Kasumi-1 (cell line): ENCODE data around the gene ACTG1.

Experiments used
- DNase-seq, 2 experiments: peaks; one replicate each; lab custom pipeline; 2025; lab: John Stamatoyannopoulos, UW

Gene ACTG1

GRCh38 chr17:81481073-81481799 is 31.4 kb downstream of the ACTG1 start:
- peak; percentile 92 for DNase-seq

GRCh38 chr17:81480140-81481072 is 32.2 kb downstream of the ACTG1 start:
- no peak for DNase-seq

GRCh38 chr17:81479175-81480071 is 33.2 kb downstream of the ACTG1 start:
- DNase-seq = no peak

- DNase-seq = no peak
These were observed 34.5 kb downstream of the ACTG1 start for GRCh38 chr17:81478119-81478518.

- no peak for DNase-seq
These were observed 35.4 kb downstream of the ACTG1 start for GRCh38 chr17:81477173-81477572.

- DNase-seq = no peak
These were observed 36.0 kb downstream of the ACTG1 start for GRCh38 chr17:81476635-81477034.

- DNase-seq = no peak
These were observed 36.5 kb downstream of the ACTG1 start for GRCh38 chr17:81476097-81476496.

GRCh38 chr17:81474958-81475357 is 37.6 kb downstream of the ACTG1 start:
- DNase-seq = no peak

- no peak for DNase-seq
These were observed 39.6 kb downstream of the ACTG1 start for GRCh38 chr17:81473019-81473418.

- no peak for DNase-seq
These were observed 40.7 kb downstream of the ACTG1 start for GRCh38 chr17:81471818-81472456.

- DNase-seq = no peak
These were observed 41.4 kb downstream of the ACTG1 start for GRCh38 chr17:81470944-81471817.

- DNase-seq = no peak
These were observed 42.2 kb downstream of the ACTG1 start for GRCh38 chr17:81470270-81470943.

- no peak for DNase-seq
These were observed 43.3 kb downstream of the ACTG1 start for GRCh38 chr17:81469266-81469665.

GRCh38 chr17:81468770-81469121 is 43.9 kb downstream of the ACTG1 start:
- no peak for DNase-seq

- DNase-seq = no peak
These were observed 44.4 kb downstream of the ACTG1 start for GRCh38 chr17:81468111-81468769.

GRCh38 chr17:81466564-81467472 is 45.8 kb downstream of the ACTG1 start:
- no peak for DNase-seq

GRCh38 chr17:81465910-81466309 is 46.7 kb downstream of the ACTG1 start:
- DNase-seq = no peak

- no peak for DNase-seq
These were observed 48.0 kb downstream of the ACTG1 start for GRCh38 chr17:81464586-81464985.
